GM19455 (cell line): ENCODE results near the gene CTIF.

ENCODE experiments used
- ATAC-seq: cut with Tn5 transposase; IDR thresholded peaks from one replicate; pipeline ENCODE4 v1.9.1; 2021; ENCODE audit not compliant: unreplicated experiment

Gene CTIF

DNA sequence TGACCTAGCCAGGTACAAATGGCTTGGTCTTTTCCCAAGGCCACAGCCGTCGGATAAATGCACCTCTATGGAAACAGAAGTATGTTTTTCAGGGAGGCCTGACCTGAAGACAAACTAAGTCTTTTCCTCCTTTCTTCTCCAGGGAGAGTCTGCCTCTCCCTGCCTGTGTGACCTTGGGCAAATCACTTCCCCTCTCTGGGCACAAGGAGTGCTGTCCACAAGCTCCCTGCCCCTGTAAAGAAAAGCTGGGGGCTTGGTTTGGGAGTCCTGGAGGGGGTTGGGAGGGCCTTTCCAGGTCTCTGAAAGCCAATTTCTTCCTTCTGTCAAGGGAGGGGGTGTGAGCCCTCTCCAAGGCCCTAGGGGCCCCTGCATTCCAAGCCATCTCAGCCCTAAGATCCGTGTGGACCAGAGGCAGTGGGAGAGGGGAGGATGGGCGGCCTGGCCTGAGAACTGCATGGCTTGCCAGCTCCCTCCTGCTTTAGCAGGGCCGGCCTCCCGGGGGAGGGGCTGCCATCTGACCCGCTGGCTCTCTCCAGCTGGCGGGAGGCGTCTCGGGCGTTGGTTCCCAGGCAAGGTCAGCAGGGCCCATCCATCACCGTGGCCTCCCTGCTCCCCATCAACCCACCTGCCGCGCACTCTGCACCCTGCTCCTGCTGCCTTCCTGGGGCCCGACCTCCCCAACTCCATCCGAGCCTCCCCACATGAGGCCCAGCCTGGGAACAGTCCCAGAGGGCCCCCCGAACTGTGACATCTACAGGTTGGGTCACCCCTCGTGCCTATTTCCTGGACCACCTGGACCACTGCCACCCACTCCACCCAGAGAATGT is 350.5 kb downstream of the CTIF start:
- no peak for ATAC-seq

DNA sequence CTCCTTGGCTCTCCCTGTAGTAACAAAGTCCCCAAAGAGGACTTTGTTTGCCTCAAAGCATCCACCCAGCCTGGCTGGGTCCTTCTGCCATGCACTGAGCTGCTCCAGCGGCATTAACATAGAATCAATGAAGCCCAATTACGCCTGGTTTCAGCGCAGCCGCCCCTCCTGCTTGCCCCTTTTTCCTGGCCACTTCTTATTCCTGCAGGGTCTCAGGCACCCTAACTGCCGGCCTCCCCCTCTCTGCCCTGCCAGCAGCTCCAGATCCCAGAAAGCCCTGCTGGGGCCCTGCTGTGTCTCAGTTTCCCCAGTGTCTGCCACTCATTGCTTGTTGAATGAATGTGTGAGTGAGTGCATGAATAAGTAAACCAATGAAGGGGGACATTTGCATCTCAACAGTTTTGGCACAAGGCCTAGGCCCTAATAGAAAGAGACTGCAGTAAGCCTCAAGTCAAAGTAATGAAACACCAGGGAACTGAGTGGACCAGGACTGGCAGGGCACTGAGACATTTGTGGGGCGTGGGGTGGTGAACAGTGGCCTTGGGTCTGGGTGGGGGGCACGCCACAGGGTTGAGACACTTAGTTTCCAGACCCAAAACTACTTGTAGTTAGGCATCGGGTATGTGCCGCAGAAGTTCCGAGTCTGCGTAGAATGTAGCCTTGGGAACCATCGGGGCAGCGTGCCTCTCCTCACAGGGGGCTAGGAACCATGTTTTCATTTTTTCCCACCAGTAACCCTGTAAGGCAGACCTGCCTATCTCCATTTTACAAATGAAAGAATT is 351.3 kb downstream of the CTIF start:
- no peak for ATAC-seq

- ATAC-seq, result no peak
Observed at GRCh38 chr18:48891721-48892120, 352.9 kb downstream of the CTIF start.

DNA sequence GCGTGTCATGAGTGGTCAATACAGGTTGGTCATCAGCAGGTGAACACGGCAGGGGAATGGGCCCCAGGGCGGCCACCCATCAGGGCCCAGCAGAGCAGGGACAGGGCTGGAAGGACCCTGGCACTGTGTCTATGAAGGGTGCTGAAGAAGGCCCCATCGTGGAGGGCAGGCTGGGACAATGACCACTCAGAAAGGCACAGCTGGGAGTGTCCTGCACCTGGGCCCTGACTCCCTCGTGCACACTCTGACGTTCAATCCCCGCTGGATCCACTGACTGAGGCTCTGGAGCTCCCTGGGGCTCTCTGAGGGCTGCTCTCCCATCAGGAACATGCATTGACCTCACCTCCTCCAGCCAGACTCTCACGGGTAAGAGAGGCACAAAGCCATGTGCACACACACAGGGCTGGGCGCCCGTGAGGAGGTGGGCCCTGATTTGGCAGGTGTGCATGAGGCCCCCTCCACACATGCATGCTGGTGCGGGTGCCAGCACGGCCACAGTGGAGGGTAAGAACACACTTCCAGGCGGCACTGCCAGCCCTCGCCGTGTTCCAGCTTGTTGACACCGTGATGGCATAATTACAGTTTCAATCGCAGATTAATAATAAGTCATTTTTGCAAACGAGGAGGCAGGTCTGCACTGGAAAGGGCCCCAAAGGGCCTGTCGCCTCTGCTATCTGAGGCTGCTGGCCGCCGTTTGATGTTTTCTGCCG is 353.5 kb downstream of the CTIF start:
- ATAC-seq, result no peak

GRCh38 chr18:48893061-48893607 is 354.3 kb downstream of the CTIF start:
- ATAC-seq, result no peak

GRCh38 chr18:48893608-48894600 is 355.1 kb downstream of the CTIF start:
- ATAC-seq, result no peak

DNA sequence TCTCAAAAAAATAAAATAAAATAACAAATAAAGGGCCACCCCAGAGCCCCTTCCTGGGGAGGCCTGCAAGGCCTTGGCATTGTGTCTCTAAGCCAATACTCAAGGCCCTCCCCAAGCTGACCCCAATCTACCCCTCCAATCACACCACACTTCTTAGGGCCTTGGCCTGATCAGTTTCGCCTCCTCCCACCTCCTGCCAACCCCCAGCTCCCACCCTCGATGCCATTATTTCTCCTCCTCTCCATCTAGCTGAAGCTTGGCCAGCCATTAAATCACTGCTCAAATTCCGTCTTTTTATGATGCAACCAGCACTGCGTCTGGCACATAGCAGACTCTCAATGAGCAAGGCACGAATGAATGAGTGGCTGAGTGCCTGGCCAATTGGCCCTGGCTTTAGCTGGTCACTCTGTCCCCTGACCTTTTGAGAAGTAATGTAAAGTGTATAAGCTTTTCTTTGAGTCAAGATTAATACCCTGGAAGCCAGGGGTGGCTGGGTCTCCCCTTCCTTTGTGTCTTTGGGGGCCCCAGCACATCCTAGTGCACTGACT is 356.0 kb downstream of the CTIF start:
- no peak for ATAC-seq

DNA sequence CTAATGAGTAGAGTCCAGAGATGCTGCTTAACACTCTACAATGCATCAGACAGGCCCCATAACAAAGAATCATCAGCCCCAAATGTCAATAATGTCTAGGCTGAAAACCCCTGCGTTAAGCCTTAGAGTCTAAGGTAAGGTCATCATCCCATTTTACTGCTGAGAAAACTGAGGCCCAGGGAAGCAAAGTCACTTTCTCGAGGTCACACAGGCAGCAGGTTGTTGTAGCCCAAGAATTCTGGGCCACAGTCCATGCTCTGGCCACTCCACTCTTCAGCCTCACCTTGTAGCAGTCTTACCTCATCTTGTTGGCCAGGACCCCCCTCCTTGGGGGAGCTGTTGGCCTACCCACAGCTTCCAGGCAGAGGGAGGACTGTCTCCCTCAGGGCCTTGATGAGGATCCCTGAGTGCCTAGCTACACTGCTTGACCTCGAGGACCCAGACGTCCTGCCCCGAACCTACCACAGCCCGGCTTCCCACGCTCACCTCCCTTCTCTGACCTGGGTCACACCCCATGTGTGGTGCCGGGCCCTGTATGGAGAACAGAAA is 357.6 kb downstream of the CTIF start:
- ATAC-seq, result no peak

GRCh38 chr18:48896875-48897511 is 358.2 kb downstream of the CTIF start:
- ATAC-seq, result no peak

DNA sequence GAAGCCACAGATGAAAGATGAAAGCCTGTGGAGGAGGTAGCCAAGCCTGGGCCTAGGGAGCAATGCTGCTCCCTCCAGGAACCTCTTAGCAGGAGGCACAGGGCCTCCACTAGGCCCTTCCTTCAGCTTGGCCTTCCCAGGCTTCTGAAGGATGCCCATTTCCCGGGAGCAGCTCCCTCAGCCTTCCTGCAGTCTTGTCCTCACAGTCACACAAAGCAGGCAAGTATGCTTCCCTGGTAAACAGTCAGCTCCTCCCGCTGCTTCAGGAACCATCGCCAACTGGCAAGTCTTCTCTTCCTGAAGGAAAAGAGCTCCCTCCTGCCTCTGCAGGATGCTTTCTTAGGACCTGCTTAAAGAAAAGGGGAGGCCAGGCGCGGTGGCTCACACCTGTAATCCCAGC is 358.7 kb downstream of the CTIF start:
- no peak for ATAC-seq

GRCh38 chr18:48898521-48898920 is 359.7 kb downstream of the CTIF start:
- ATAC-seq, result no peak

GRCh38 chr18:48899558-48900174 is 360.8 kb downstream of the CTIF start:
- ATAC-seq, result no peak

DNA sequence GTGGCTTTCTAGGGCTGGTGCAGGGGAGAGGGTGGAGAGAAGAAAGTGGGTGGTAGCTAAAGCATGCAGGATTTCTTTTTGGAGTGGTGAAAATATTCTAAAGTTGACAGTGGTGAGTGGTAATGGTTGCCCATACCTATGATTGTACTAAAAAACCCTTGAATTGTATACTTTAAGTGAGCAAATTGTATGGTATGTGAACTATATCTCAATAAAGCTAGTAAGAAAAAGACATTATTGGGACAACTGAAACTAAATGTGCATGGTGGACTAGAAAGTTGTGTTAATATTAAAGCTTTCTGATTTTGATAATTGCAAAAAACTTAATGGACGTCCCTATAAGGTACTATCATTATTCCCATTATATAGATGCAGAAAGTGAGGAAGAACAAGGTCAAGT is 361.6 kb downstream of the CTIF start:
- no peak for ATAC-seq

DNA sequence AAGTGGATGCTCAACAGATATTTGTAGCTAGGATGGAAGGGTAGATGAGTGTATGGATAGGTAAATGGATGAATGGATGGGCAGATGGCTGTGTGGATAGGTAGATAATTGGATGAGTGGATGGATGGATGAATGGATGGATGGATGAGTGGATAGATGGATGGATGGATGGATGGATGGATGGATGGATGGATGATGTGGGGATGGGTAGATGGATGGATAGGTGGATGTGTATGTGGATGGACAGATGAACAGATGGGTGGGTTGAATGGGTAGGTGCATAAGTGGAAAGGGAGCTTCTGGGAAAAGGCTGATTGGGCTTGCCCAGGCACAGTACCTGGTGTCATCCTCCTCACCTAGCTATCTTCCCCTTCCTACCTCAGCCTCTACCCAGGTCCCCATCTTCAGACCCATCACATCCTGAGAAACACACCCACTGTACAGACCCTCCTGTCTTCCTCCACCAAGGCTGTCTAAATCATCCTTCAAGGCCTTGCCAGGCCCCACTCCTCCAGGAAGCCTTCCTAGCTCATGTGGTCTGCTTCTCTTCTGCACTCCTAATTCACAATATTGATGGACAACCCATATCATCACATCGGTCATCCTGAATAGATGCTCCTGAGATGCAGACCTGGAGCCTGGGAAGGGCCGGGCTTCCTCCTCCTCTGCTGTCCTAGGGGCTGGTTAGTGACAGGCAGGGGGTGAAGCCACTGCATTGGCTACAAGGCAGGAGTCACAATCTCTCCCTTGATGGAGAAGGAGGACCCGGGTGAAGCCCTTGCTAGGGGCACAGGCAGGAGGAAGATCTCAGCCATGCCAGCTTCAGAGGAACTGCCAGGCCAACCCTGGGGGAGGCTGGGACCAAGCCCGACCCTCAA is 362.6 kb downstream of the CTIF start:
- ATAC-seq, result no peak

DNA sequence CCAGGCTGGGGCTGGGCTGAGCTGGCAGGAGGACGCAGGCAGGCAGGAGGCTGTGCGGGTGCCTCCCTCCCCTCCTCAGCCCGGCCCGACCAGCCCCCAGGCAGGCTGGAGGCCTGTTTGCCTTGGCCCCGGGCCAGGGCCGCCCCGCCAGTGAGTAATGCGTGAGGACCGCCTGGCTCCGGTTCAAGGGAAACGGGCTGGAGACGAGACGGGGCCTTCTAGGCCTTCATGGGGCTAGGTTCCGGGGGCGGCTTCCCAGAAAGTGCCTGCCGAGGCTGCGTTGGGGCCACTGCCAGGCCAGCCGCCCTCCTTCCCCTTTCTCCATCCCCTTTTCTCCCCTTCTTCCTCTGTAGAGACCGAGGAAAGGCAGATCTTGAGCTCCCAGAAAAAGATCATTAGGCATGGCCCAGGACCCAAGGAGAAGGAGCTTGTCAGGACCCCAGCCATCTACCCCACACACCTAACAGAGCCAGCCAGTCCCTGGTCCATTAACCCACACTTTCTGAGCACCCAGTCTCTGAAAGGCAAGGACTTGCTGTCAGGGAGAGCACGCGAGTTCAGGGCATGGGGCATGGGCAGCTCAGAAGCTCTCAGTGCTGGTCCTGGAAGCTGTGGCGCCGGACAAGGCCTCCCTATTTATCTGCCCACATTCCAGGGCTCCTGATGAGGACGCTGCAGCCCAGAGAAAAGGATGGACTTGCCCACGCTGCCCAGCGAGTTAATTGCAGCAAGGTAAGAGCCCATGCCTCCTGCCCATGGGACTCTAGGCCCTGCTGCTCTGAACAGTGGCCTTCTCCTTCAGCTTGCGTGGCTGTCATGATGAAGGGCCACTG is 363.4 kb downstream of the CTIF start:
- no peak for ATAC-seq

DNA sequence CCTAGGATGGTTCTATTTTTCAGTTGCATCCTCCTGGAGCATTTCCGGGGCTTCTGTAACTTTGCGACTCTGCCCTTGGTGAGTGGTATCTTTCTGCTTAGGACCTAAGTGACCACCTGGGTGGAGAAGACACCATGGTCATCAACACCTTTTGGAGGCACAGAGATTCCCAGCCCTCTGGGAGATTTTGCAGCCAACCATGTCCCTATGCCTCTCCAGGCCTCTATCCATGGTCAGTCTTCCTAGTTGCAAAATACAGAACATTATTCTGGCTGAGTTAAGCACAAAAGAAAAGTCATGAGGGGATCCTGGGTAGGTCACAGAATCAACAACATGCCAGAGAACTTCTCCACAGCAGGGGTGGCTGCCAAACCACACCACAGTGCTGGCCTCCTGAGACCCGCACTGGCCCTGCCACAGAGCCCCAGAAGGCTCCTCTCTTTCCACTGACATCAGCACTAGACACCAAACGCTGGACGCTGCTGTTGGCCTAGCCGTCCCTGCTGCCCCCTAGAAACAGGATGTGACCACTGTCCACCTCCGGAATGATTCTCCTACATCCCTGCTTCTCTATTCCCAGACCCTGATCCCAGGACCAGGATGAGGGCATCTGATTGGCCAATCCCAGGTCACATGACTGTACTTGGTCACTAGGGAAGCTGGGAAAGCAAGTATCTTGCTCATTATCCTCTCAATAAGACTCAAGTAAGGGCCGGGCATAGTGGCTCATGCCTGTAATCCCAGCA is 364.2 kb downstream of the CTIF start:
- ATAC-seq, result no peak
